Measurements from ENCODE around the gene KCNMB2. TPM values are rescaled to one million over a fixed set of nuclear protein-coding genes. Genes with fewer than 3 reads are reported as not detected.

The KCNMB2 gene
- total RNA-seq, 1 donor from 2014 or later, result 0.56 TPM

DNA sequence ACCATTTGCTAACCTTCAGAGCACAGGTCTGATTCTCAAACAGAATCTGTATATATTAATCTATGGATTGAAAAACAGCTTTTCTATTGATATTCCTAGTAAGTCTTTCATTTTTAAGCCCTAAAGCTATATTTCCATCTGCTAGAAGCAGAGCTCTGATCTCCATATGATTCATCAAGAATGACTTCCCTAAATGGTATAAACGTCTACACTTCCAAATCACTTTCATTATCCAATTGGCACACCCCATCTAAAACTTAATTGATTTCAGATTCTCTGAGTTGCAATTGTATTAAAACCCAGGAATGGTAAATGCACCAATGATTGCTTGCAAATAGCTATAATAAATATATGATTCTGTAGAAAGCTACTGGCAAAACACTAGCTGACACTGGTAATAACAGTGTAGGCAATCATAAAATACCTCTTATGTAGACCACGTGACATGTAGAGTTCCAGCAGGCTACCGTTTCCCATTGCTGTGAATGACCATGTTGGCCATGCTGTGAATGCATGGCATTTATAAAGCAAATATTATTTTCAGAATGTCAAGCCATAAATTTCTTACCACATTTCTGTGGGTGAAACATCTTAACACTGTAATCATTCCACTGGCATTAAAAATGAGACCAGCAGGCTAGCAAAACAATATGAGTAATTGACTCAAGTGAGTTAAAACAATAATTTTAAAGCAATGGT, 309.3 kb downstream of the KCNMB2 start:
- no peak for TF ChIP-seq CTCF (IDR thresholded peaks at IDR 0.05)

DNA sequence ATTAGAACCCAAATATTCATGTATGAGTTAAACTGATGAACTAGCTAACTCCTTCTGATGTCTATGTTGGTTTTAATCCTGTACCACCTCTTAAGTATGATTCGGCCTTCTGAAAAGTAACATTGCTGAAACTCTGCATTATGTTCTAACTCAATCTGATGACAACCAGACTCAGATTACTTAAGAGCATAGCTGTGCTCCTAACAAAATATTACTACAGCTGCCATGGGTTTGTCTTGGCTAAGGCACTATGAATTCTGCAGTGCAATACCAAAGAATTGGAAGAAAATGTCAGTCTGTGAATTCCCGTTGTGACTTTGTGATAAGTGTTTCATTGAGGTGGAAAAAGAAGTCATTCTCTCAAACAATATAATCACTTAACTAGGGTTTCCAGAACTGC, 311.0 kb downstream of the KCNMB2 start:
- no peak for TF ChIP-seq CTCF (IDR thresholded peaks at IDR 0.05)

More for the DNA sequence above, 309.3 kb downstream of the KCNMB2 start:
- ATAC-seq (peak in 1 of 2 donors; percentile 68), DNase-seq (no peak)
- Histone ChIP-seq H3K4me1 (no peaks in the 10 kb centered on the region), H3K9me3 (no peaks in the 10 kb centered on the region), H3K27ac (no peak overlapping the region), H3K4me3 (no peak overlapping the region), H3K36me3 (no peaks in the 10 kb centered on the region), H3K27me3 (ENCODE audit: low read depth) (no peaks in the 10 kb centered on the region)
- intact Hi-C loops (cut with DNase I), result no loop called here

DNA sequence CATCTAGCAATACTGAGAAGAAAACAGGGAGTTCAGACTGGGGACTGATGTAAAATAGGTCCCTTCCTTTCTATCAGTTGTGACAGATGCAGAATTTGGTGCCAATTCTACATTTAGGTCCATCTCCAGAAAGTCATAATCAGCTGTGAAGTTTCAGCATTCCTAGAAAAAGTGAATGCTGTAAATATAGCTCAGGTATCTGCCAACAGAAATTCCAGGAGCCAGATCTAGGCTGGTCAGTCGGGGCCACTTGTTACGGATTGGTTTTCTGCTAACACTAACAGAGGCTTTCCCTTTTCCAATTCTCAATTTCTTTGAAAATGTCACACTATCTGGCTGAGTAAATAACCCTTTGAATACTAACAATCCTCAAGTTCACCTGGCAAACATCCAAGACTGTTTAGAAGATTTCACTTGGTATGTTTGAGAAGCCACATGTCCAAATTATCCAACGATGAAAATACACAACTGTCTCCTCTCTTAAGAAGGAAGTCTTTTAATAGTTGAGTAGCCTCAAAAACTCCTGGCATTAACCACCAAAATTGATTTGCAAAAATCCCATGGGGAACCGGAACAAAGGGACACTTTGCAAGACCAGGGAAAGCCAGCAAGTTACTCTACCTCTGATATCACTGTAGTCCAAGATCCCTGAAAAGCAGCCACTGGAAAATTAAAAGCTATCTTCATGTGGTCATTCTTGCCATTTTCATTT, 313.1 kb downstream of the KCNMB2 start:
- intact Hi-C loops (cut with DNase I), result no loop called here
- DNase-seq, result no peak
- ATAC-seq, result no peak
- H3K4me3 ChIP-seq, result no peak overlapping the region
- no peaks in the 10 kb centered on the region for H3K27me3 ChIP-seq (ENCODE audit: low read depth)
- H3K4me1 ChIP-seq, result no peaks in the 10 kb centered on the region
- H3K36me3 ChIP-seq, result no peaks in the 10 kb centered on the region
- H3K9me3 ChIP-seq, result no peaks in the 10 kb centered on the region
- H3K27ac ChIP-seq, result no peak overlapping the region
- no peak for TF ChIP-seq CTCF (IDR thresholded peaks at IDR 0.05)

More for the DNA sequence above, 311.0 kb downstream of the KCNMB2 start:
- intact Hi-C loops (cut with DNase I), result no loop called here
- H3K27me3 ChIP-seq (ENCODE audit: low read depth), result no peaks in the 10 kb centered on the region
- H3K27ac ChIP-seq, result peak overlapping the region; percentile 13
- H3K4me3 ChIP-seq, result no peak overlapping the region
- no peaks in the 10 kb centered on the region for H3K9me3 ChIP-seq
- DNase-seq, result no peak
- no peaks in the 10 kb centered on the region for H3K36me3 ChIP-seq
- ATAC-seq, result no peak
- no peaks in the 10 kb centered on the region for H3K4me1 ChIP-seq

GRCh38 chr3:178850450-178851190, 314.4 kb downstream of the KCNMB2 start:
- Histone ChIP-seq H3K36me3 (no peaks in the 10 kb centered on the region), H3K27ac (no peak overlapping the region), H3K4me3 (no peak overlapping the region), H3K27me3 (ENCODE audit: low read depth) (no peaks in the 10 kb centered on the region), H3K9me3 (no peaks in the 10 kb centered on the region), H3K4me1 (no peaks in the 10 kb centered on the region)
- DNase-seq (no peak), ATAC-seq (peak in 1 of 2 donors; percentile 28)
- intact Hi-C loops (cut with DNase I), result no loop called here
- no peak for TF ChIP-seq CTCF (IDR thresholded peaks at IDR 0.05)

DNA sequence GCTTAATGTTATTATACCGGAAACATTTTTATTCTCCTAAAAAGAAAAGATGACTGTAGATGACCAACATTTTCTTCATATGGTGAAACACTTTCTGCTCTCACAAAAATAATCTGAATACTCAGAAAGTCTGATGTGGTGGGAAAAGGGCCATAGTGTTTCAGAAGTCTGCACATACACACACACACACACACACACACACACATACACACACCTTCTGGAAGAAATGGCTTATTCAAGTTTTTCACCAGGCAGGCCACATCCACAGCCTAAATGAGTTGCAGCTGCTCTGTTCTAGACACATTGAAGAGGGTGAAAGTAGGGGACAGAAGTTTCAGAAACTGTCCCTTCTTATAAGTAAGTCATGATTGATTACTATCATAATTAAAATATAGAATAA, 315.3 kb downstream of the KCNMB2 start:
- H3K36me3 ChIP-seq, result no peaks in the 10 kb centered on the region
- no peaks in the 10 kb centered on the region for H3K9me3 ChIP-seq
- H3K27ac ChIP-seq, result no peak overlapping the region
- H3K4me3 ChIP-seq, result no peak overlapping the region
- H3K4me1 ChIP-seq, result no peaks in the 10 kb centered on the region
- ATAC-seq, result no peak
- no peak for DNase-seq
- no peaks in the 10 kb centered on the region for H3K27me3 ChIP-seq (ENCODE audit: low read depth)
- intact Hi-C loops (cut with DNase I), result no loop called here
- TF ChIP-seq CTCF (IDR thresholded peaks at IDR 0.05), result no peak

Measured in lower lobe of right lung (tissue), 2 donors.